GM19438 (cell line): Measurements from ENCODE around the gene PIK3CG.
"Not testable (repeated sequence)": the region's sequence is repeated elsewhere in the genome, so short reads cannot be mapped to it uniquely, and the experiment has no call there.

ENCODE experiments used
- ATAC-seq: cut with Tn5 transposase; IDR thresholded peaks from one replicate; pipeline ENCODE4 v1.9.1; 2021; ENCODE audit warnings: low read depth; ENCODE audit not compliant: unreplicated experiment

The PIK3CG gene

DNA sequence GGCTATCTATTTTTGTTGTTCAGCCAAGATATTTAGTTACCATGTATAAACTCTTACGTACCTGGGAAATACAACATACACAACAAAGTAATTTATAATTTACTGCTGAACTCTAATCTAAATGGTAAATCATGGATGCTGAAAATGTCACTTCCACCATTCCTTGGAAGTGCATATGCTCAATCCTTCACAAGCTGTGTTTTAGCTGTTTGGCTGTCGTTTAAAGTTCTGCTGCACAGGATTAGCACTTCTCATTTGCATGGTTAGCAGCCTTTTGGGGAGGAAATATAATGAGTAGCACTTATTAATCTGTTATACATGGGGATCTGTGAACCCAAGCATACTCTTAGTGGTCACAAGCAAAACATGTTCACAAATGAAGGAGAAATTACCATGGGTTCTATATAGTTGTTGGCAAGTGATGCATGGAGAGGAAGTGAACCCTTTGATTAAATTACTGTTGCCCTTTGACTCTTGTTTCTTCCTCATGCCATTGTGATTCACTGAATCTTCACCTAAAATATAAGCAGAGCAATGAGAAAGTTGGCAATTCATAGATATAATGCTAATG, 18.5 kb downstream of the PIK3CG start:
- ATAC-seq = no peak

DNA sequence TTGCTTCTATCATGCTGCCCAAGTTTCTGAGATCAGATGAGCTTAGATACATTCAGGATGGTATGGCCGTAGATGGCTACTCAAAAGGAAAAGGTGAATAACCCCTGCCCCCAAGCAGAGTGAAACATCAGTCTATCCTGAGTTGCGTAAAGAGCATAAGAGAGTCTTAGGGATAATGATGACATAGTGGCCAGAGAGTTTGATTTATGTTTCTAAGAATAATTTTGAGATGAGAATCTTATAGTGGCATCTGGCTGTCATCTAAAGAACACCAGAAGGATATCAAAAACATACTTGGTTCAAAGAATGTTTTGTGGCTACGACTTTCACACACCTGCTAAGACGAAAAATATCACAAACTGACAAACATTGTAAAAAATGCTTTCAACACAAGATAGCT, 20.6 kb downstream of the PIK3CG start:
- no peak for ATAC-seq

DNA sequence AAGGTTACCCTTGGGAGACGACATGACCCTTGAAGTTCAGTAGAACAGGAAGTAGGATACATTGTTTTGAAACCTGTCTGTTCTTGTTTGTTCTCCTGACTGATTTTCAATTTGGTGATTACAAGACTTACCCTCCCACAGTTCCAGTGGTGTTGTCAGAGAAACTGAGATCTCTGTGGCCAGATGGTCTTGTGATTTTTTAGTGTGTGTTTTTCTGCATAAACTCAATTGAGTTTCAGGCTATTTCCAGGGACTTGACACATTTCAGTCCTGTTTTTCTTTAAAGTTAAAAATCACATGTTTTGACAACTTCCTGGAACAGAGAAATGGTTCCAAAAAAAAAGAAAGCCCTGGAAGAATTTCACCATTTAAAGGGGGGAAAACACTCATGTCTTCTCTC, 22.3 kb downstream of the PIK3CG start:
- peak; percentile 71 for ATAC-seq

GRCh38 chr7:106888204-106888603, 23.1 kb downstream of the PIK3CG start:
- ATAC-seq = no peak

DNA sequence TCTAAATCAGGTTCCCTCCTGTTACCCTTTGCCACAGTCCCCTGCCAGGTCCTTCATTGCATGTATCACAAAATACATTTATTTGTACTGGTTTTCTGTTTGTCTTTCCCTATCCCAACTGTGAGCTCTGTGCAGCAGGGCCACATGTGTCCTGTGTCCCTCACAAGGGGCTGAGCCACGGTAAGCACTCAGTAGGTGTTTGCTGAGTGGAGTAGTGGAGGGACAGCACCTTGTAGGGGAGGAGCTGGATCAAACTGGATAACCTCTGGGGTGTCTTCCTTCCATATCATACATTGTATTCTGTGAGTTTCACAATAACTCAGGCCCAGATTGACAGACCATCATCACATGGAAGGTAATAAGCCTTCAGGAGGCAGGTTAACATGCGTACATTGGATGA, 25.9 kb downstream of the PIK3CG start:
- ATAC-seq = no peak

GRCh38 chr7:106891548-106892410, 26.7 kb downstream of the PIK3CG start:
- ATAC-seq = no peak

DNA sequence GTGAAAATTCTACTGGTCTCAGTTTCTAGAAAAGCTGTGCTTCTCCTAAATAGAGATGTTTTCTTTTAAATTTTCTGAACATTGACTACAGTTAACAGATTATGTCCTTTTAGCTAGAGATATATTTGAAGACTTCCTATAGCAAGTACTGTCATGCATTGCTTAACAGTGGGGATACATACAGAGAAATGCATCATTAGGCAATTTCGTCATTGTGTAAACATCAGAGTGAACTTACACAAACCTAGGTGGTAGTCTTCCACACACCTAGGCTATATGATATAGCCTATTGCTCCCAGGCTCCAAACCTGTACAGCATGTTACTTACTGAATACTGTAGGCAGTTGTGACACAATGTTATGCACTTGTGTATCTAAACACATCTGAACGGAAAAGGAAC, 28.5 kb downstream of the PIK3CG start:
- ATAC-seq = no peak

GRCh38 chr7:106895246-106895864, 30.3 kb downstream of the PIK3CG start:
- peak; percentile 95 for ATAC-seq

- no peak for ATAC-seq
These were observed 31.1 kb downstream of the PIK3CG start for GRCh38 chr7:106896231-106896630.

DNA sequence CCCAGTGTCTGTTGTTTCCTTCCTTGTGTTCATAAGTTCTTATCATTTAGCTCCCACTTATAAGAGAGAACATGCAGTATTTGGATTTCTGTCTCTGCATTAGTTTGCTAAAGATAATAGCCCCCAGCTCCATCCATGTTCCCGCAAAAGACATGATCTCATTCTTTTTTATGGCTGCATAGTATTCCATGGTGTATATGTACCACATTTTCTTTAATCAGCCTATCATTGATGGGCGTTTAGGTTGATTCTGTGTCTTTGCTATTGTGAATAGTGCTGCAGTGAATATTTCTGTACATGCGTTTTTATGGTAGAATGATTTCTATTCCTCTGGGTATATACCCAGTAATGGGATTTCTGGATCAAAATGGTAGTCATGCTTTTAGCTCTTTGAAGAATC, 32.5 kb downstream of the PIK3CG start:
- not testable (repeated sequence) for ATAC-seq

GRCh38 chr7:106898967-106899366, 33.9 kb downstream of the PIK3CG start:
- not testable (repeated sequence) for ATAC-seq

GRCh38 chr7:106901828-106902441, 36.9 kb downstream of the PIK3CG start:
- no peak for ATAC-seq

- ATAC-seq = no peak
These were observed 40.7 kb downstream of the PIK3CG start for GRCh38 chr7:106905734-106906133.

- no peak for ATAC-seq
These were observed 46.9 kb downstream of the PIK3CG start for GRCh38 chr7:106911959-106912358.

GRCh38 chr7:106914018-106914607, 49.0 kb downstream of the PIK3CG start:
- no peak for ATAC-seq

DNA sequence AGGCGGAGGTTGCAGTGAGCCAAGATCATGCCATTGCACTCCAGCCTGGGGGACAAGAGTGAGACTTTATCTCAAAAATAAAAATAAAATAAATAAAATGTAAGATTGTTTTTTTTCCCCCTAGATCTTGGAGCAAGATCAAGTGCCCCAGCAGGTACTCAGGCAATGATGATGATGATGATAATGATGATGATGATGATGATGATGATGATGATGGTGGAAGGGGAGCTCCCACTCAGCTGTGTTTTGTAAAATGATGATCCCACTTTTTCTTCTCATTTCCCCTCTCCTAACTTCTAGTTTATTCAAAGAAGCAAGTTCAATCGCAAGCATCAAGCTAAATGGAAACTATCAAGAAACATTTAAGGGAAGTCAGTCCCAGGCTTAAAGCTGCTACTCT, 50.3 kb downstream of the PIK3CG start:
- no peak for ATAC-seq

- ATAC-seq = peak; percentile 98
These were observed 50.8 kb downstream of the PIK3CG start for GRCh38 chr7:106915873-106916272.

- no peak for ATAC-seq
These were observed 51.6 kb downstream of the PIK3CG start for GRCh38 chr7:106916679-106917078.

GRCh38 chr7:106918991-106919390, 53.9 kb downstream of the PIK3CG start:
- ATAC-seq = no peak

GRCh38 chr7:106924468-106924867, 59.4 kb downstream of the PIK3CG start:
- not testable (repeated sequence) for ATAC-seq

GRCh38 chr7:106926892-106927291, 61.8 kb downstream of the PIK3CG start:
- no peak for ATAC-seq
